MM.1S (cell line): ENCODE results near the gene SUZ12.

Source experiments
- CTCF ChIP-seq: fragments of 300-600 bp; sonication (generic); IDR thresholded peaks from 2 replicates; pipeline ENCODE4 v1.5.1; 2016; ENCODE audit warnings: antibody characterized with exemption, low read length, mixed read lengths
- EZH2 ChIP-seq: fragments of 300-600 bp; sonication (generic); optimal IDR thresholded peaks from 2 replicates; pipeline ENCODE3; 2017; ENCODE audit warnings: low read depth, mild to moderate bottlenecking, antibody characterized with exemption, low read length, mixed read lengths
- EZH2phosphoT487 ChIP-seq: fragments of 300-600 bp; sonication (generic); IDR thresholded peaks from 2 replicates; pipeline ENCODE4 v1.6.1; 2018; ENCODE audit warnings: antibody characterized with exemption, low read length

GRCh38 chr17:31919802-31920525 lies 16.8 kb upstream of the SUZ12 start:
- TF ChIP-seq EZH2, result no peak
- TF ChIP-seq EZH2phosphoT487, result no peak
- no peak for TF ChIP-seq CTCF
